Fibroblast of lung (primary cell): ENCODE results near the gene GPC6. TPM values are rescaled to one million over a fixed set of nuclear protein-coding genes. Genes with fewer than 3 reads are reported as not detected.

Source experiments
- DNase-seq, 2 donors: peaks; one replicate each; pipeline versions ENCODE4 v3.0.0 to v3.0.0-alpha.2; 2010; ENCODE audit warnings: low read depth in 2 of 2
- H2AFZ ChIP-seq: 2 replicates; pipeline ENCODE4 v1.5.1; 2012; ENCODE audit warnings: low read length, control low read depth, inconsistent platforms
- H3K27ac ChIP-seq: 2 replicates; pipeline ENCODE4 v1.5.1; 2011; ENCODE audit warnings: low read length, control low read depth; ENCODE audit not compliant: insufficient read depth
- H3K27me3 ChIP-seq: 2 replicates; pipeline ENCODE4 v1.5.1; 2011; ENCODE audit warnings: mild to moderate bottlenecking, low read length; ENCODE audit not compliant: control insufficient read depth, insufficient read depth
- H3K36me3 ChIP-seq: 2 replicates; pipeline ENCODE4 v1.5.1; 2011; ENCODE audit warnings: low read length; ENCODE audit not compliant: control insufficient read depth, insufficient read depth
- H3K4me1 ChIP-seq: 2 replicates; pipeline ENCODE4 v1.5.1; 2011; ENCODE audit warnings: low read length; ENCODE audit not compliant: control insufficient read depth, insufficient read depth; ENCODE audit errors: extremely low read depth
- H3K4me2 ChIP-seq: 2 replicates; pipeline ENCODE4 v1.5.1; 2011; ENCODE audit warnings: low read length, control low read depth; ENCODE audit not compliant: insufficient read depth; ENCODE audit errors: extremely low read depth
- H3K4me3 ChIP-seq, 4 experiments: fragments of 200-600 bp in 1 of 4; sonication (generic) in 1 of 4; replicated peaks in 1 of 4; 2 replicates each; pipeline ENCODE4 v1.5.1; 2011 to 2016; ENCODE audit warnings: low read length in 4 of 4, low read depth in 3 of 4, mild to moderate bottlenecking in 3 of 4, control low read depth in 2 of 4, inconsistent platforms in 1 of 4, mixed read lengths in 1 of 4; ENCODE audit not compliant: insufficient read depth in 1 of 4; ENCODE audit errors: control extremely low read depth in 1 of 4
- H3K79me2 ChIP-seq: 2 replicates; pipeline ENCODE4 v1.5.1; 2012; ENCODE audit warnings: mild to moderate bottlenecking, low read length, inconsistent platforms; ENCODE audit not compliant: control insufficient read depth, insufficient read depth
- H3K9ac ChIP-seq: 2 replicates; pipeline ENCODE4 v1.5.1; 2011; ENCODE audit warnings: mild to moderate bottlenecking, low read length, control low read depth; ENCODE audit not compliant: insufficient read depth
- H3K9me3 ChIP-seq: 2 replicates; pipeline ENCODE4 v1.5.1; 2012; ENCODE audit warnings: low read depth, low read length; ENCODE audit not compliant: control insufficient read depth, insufficient read depth
- H4K20me1 ChIP-seq: 2 replicates; pipeline ENCODE4 v1.5.1; 2011; ENCODE audit warnings: low read length; ENCODE audit not compliant: control insufficient read depth, insufficient read depth; ENCODE audit errors: extremely low read depth
- EZH2 ChIP-seq: IDR thresholded peaks from 2 replicates; pipeline ENCODE4 v1.5.1; 2012; ENCODE audit warnings: low read length, control low read depth, mild to moderate bottlenecking; ENCODE audit errors: missing control alignments
- polyA plus RNA-seq, 2 donors: library from polyadenylated mRNA; depleted of rRNA in 1 of 2; stranded (reverse) in 1 of 2; unstranded in 1 of 2; fragments of >200 nt; gene quantifications; 2 replicates each; pipeline ENCODE4 v1.2.1, GENCODE V29; 2011 to 2012; ENCODE audit warnings: missing spikeins in 1 of 2
- total RNA-seq: library from RNA; depleted of rRNA; stranded (reverse); fragments of >200 nt; gene quantifications from 2 replicates; pipeline ENCODE4 v1.2.1, GENCODE V29; 2014
- TF ChIP-seq, protein P1 (sequence below), 2 donors: IDR thresholded peaks in 1 of 2; conservative IDR thresholded peaks in 1 of 2; 1 replicate in 1 of 2; 2 replicates in 1 of 2; pipeline ENCODE4 v1.5.1; 2011 to 2012; ENCODE audit warnings: low read length in 2 of 2, control low read depth in 1 of 2, inconsistent platforms in 1 of 2, low read depth in 1 of 2, mild to moderate bottlenecking in 1 of 2

Gene GPC6
- total and polyA plus RNA-seq, 2 donors (not counting 1 experiment from before 2014, with no cell fraction given) = 11.2 to 33.7 TPM

DNA sequence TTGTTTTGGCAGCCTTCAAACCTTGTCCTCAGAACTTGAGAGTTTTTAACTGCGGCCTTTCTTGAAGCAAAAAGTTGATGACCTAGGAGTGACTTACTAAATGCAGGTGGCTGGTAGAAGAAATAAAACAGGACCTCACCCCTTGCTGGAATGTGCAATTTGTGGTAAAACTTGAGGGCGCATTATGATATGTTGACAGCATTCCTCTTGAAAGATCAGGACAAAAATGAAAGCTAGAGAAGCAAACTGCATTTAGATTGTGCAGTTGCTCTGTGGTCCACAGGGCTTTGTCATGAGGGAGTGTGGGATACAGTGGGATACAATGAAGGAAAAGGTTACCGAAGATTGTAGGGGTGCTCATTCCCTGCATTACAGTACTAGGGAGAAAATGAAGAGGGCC lies 504.2 kb downstream of the GPC6 start:
- Histone ChIP-seq H3K9ac (no peak overlapping the region), H3K4me3 (no peak overlapping the region), H3K27ac (no peak overlapping the region), H3K4me1 (peaks cover 2% of the 10 kb centered on the region), H3K4me2 (no peak overlapping the region), H3K27me3 (no peaks in the 10 kb centered on the region), H3K36me3 (no peaks in the 10 kb centered on the region), H3K9me3 (no peaks in the 10 kb centered on the region), H3K79me2 (no peaks in the 10 kb centered on the region), H2AFZ (no peak overlapping the region), H4K20me1 (no peaks in the 10 kb centered on the region)
- TF ChIP-seq, protein P1, sequence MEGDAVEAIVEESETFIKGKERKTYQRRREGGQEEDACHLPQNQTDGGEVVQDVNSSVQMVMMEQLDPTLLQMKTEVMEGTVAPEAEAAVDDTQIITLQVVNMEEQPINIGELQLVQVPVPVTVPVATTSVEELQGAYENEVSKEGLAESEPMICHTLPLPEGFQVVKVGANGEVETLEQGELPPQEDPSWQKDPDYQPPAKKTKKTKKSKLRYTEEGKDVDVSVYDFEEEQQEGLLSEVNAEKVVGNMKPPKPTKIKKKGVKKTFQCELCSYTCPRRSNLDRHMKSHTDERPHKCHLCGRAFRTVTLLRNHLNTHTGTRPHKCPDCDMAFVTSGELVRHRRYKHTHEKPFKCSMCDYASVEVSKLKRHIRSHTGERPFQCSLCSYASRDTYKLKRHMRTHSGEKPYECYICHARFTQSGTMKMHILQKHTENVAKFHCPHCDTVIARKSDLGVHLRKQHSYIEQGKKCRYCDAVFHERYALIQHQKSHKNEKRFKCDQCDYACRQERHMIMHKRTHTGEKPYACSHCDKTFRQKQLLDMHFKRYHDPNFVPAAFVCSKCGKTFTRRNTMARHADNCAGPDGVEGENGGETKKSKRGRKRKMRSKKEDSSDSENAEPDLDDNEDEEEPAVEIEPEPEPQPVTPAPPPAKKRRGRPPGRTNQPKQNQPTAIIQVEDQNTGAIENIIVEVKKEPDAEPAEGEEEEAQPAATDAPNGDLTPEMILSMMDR (conservative IDR thresholded peaks at IDR 0.05 in 1 of 2, IDR thresholded peaks at IDR 0.05 in 1 of 2; ENCODE audit: low read depth in 1 of 2, low read length in 2 of 2) = no peak
- DNase-seq = peak; percentile 46 to 78

- no peak overlapping the region for H3K27ac ChIP-seq
- no peaks in the 10 kb centered on the region for H4K20me1 ChIP-seq
- H3K4me2 ChIP-seq = no peak overlapping the region
- DNase-seq = no peak
- H3K4me1 ChIP-seq = peaks cover 2% of the 10 kb centered on the region
- H3K36me3 ChIP-seq = no peaks in the 10 kb centered on the region
- no peaks in the 10 kb centered on the region for H3K79me2 ChIP-seq
- H2AFZ ChIP-seq = no peak overlapping the region
- no peak overlapping the region for H3K9ac ChIP-seq
- TF ChIP-seq EZH2 = no peak
- TF ChIP-seq, protein P1 (conservative IDR thresholded peaks at IDR 0.05 in 1 of 2, IDR thresholded peaks at IDR 0.05 in 1 of 2; ENCODE audit: low read depth in 1 of 2, low read length in 2 of 2) = no peak
- no peaks in the 10 kb centered on the region for H3K9me3 ChIP-seq
- H3K4me3 ChIP-seq = no peak overlapping the region
- no peaks in the 10 kb centered on the region for H3K27me3 ChIP-seq
Measured at GRCh38 chr13:93732186-93732585, 505.6 kb downstream of the GPC6 start.

GRCh38 chr13:93736081-93736480 lies 509.5 kb downstream of the GPC6 start:
- H3K27ac ChIP-seq = no peak overlapping the region
- H4K20me1 ChIP-seq = no peaks in the 10 kb centered on the region
- H3K36me3 ChIP-seq = no peaks in the 10 kb centered on the region
- H2AFZ ChIP-seq = no peak overlapping the region
- no peak overlapping the region for H3K4me3 ChIP-seq
- H3K4me2 ChIP-seq = no peak overlapping the region
- no peaks in the 10 kb centered on the region for H3K79me2 ChIP-seq
- H3K4me1 ChIP-seq = no peaks in the 10 kb centered on the region
- no peak overlapping the region for H3K9ac ChIP-seq
- H3K27me3 ChIP-seq = no peaks in the 10 kb centered on the region
- no peak for TF ChIP-seq EZH2
- TF ChIP-seq, protein P1 (conservative IDR thresholded peaks at IDR 0.05 in 1 of 2, IDR thresholded peaks at IDR 0.05 in 1 of 2; ENCODE audit: low read depth in 1 of 2, low read length in 2 of 2) = no peak
- DNase-seq = peak; percentile 65 to 70
- no peaks in the 10 kb centered on the region for H3K9me3 ChIP-seq
